Measurements from ENCODE around the gene SGPP1.
"Not testable (repeated sequence)": the region's sequence is repeated elsewhere in the genome, so short reads cannot be mapped to it uniquely, and the experiment has no call there.

Gene SGPP1

GRCh38 chr14:63725786-63726460 is 1.9 kb downstream of the SGPP1 start:
- no peak for DNase-seq

GRCh38 chr14:63717702-63718101 is 10.2 kb downstream of the SGPP1 start:
- DNase-seq = no peak

- no peak for DNase-seq
Measured at GRCh38 chr14:63715360-63715759, 12.5 kb downstream of the SGPP1 start.

- DNase-seq = no peak
Measured at GRCh38 chr14:63713764-63714163, 14.1 kb downstream of the SGPP1 start.

- no peak for DNase-seq
Measured at GRCh38 chr14:63713058-63713457, 14.8 kb downstream of the SGPP1 start.

DNA sequence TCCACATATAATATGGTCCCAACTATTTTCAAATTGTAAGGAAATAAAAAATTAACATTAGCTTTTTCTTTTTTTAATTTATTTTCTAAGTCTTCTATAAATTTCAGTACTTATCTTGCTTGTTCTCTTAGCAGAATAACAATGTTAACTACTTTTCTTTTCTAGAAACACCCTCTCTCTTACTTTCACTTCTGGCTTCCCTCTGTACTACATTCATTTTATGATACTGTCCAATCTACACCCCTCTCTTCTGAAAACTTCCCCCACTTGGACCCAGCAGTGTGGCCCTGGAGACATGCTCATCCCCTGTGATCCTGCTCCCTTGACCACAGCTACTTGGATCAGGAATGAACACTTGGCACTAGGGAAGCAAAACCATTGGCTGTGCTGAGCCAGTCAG is 15.7 kb downstream of the SGPP1 start:
- DNase-seq = no peak

GRCh38 chr14:63710497-63710896 is 17.4 kb downstream of the SGPP1 start:
- DNase-seq = no peak

- DNase-seq = no peak
Measured at GRCh38 chr14:63709589-63709988, 18.3 kb downstream of the SGPP1 start.

GRCh38 chr14:63707216-63707615 is 20.6 kb downstream of the SGPP1 start:
- DNase-seq = no peak

- DNase-seq = no peak
Measured at GRCh38 chr14:63705561-63706070, 22.2 kb downstream of the SGPP1 start.

DNA sequence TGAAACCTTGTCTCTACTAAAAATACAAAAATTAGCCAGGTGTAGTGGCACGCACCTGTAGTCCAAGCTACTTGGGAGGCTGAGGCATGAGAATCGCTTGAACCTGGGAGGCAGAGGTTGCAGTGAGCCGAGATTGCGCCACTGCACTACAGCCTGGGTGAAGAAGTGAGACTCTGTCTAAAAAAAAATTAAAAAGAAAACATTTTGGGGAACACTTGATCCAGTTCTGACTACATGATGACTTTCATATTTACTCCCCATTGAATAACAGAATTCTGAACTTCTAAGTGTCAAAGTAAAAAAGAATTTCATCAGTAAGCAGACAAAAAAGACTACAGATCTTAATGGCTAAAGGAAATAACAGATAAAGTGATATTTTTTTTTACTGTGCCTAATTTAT is 25.3 kb downstream of the SGPP1 start:
- DNase-seq = not testable (repeated sequence)

- no peak for DNase-seq
Measured at GRCh38 chr14:63701606-63702299, 26.1 kb downstream of the SGPP1 start.

DNA sequence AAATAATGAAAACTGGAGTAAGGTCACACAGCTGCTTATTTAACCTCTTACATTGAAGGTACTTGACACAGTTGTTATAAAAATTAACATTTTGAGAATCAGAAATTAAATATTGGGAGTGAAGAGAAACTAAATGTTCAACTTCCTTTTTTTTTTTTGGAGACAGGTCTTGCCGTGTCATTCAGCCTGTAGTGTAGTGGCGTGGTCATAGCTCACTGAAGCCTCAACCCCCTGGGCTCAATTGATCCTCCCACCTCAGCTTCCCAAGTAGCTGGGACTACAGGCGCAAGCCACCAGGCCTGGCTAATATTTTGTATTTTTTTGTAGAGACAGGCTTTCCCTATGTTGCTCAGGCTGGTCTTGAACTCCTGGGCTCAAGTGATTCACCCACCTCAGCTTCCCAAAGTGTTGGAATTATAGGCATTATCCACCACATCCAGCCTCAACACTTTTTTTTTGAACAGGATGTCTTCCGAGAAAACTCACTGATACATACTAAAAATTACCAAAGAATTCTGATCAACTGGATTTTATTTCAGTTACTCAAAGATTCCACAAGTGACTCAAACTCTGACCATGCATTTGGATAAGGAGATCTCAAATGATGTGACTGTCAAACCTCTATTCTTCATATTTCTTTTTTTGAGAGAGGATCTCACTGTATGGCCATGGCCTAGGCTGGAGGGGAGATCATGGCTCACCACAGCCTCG is 35.4 kb downstream of the SGPP1 start:
- DNase-seq = no peak

GRCh38 chr14:63689132-63689531 is 38.7 kb downstream of the SGPP1 start:
- no peak for DNase-seq

DNA sequence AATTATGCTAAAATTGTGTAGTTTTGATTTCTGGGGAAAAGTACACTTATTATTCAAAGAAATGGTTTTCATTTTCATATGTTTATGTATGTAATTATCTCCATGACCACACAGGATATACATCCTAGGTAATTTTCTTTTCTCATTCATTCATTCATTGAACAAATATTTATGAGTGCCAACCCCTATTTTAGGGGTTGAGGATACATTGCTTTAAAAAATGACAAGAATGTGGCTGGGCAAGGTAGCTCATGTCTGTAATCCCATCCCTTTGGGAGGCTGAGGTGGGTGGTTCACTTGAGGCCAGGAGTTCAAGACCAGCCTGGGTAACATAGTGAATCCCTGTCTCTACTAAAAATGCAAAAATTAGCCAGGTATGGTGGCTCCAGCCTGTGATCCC is 40.9 kb downstream of the SGPP1 start:
- no peak for DNase-seq

DNA sequence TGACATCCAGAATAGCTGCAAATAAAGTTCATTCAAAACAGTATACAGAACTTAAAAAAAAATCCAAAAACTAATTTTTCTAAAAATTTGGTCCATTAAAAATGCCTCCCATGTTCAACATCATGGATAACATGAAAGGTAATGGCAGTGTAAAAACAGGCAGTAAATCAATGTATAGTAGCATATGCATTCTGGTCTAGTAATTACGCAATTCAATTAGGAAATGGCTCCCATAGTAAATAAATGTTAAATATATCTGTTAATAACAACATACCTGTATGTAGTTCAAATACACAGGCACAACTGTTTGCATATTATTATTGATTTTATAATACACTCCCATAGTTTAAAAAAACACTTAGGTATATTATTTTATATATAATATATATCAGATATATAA is 42.5 kb downstream of the SGPP1 start:
- DNase-seq = no peak

DNA sequence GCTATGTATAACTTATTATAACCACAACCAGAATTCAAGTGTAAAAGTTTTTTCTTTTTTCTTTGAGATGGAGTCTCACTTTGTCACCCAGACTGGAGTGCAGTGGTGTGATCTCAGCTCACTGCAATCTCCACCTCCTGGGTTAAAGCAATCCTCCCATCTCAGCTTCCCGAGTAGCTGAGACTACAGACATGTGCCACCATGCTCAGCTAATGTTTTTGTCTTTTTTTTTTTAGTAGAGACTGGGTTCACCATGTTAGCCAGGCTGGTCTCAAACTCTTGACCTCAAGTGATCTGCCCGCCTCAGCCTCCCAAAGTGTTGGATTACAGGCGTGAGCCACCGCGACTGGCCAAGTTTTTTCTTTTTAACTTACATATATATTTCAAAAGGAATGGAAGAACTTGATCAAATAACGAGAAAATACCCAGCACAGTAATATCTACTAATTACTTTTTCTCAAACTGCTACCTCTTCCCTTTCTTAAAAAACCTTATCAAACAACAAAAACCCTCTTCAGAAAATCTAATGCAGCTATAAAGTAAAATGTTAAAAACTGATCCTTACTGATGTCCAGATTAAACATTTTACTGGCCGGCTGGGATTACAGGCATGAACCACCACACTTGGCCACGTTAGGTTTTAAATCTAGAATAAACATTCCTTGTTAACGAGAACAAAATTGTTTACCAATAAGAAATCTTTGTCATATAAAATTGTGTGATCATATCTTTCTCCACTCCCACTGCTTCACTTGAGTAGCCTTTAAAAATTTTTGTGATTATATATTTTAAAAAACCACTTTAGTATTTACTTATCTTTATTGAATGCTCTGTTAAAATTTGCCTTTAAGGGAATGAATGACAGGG is 44.9 kb downstream of the SGPP1 start:
- no peak for DNase-seq

GRCh38 chr14:63678536-63678935 is 49.3 kb downstream of the SGPP1 start:
- no peak for DNase-seq

- no peak for DNase-seq
Measured at GRCh38 chr14:63677891-63678379, 49.9 kb downstream of the SGPP1 start.

GRCh38 chr14:63676615-63677014 is 51.2 kb downstream of the SGPP1 start:
- no peak for DNase-seq

DNA sequence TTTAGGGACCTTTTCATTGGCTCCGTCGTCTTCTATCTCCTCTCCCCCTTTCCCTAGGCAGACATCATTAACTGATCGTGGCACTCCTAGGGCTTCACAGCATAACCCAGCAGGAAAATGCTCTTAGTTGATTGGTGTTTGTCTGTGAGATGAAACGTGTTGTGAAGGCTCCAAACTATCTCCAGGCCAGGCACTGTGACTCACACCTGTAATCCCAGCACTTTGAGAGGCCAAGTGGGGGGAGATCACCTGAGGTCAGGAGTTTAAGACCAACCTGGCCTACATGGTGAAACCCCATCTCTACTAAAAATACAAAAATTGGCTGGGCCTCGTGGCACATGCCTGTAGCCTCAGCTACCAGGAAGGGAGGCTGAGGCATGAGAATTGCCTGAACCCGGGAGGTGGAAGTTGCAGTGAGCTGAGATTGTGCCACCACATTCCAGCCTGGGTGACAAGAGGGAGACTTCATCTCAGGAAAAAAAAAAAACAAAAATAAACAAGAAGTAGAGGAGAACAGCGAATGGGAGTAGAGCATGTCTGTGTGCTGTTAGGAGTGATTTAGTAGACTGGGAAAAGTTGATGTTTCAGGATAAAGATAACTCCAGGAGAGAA is 53.9 kb downstream of the SGPP1 start:
- DNase-seq = no peak

DNA sequence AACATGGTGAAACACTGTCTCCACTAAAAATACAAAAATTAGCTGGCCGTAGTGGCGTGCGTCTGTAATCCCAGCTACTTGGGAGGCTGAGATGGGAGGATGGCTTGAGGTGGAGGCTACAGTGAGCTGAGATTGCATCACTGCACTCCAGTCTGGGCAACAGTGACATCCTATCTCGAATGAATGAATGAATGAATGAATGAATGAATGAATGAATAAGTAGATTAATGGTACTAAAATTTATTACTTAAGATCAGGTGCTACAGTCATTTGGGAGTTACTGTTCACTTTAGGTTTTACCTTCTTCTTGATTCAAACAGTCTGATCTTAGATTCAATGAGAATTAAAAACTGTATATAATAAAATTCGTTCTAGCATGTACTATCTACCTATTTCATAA is 54.6 kb downstream of the SGPP1 start:
- no peak for DNase-seq
